Endothelial cell of umbilical vein (primary cell): ENCODE results near the gene CXCL14. TPM values are rescaled to one million over a fixed set of nuclear protein-coding genes. Genes with fewer than 3 reads are reported as not detected.
A peak's percentile ranks its signal among the peaks of the same experiment; 100 is the strongest.

ENCODE experiments used
- BruUV-seq: library from RNA; stranded (reverse); fragments of 400-500 nt; replicated peaks from 2 replicates; lab custom pipeline; 2021; lab: Mats Ljungman, UMichigan
- CTCF ChIA-PET: fragments of 300-600, 350-600 bp; sonication (Branson Sonifier 250); formaldehyde crosslinking; loops from one replicate; lab custom pipeline; 2021; ENCODE audit warnings: antibody characterized with exemption, inconsistent platforms; lab: Charles Lee
- POLR2A ChIA-PET: fragments of 300-600, 350-600 bp; sonication (Branson Sonifier 250); formaldehyde crosslinking; loops from one replicate; lab custom pipeline; 2021; ENCODE audit warnings: antibody characterized with exemption, inconsistent platforms; lab: Charles Lee
- DNase-seq: peaks from one replicate; pipeline ENCODE4 v3.0.0-alpha.2; 2011; ENCODE audit warnings: low read depth, low spot score
- FAIRE-seq: peaks from 2 replicates; lab custom pipeline; 2011; peaks lifted over from hg19 to GRCh38; lab: Jason Lieb, UNC
- H2AFZ ChIP-seq: 2 replicates; pipeline ENCODE4 v1.6.0; 2012; ENCODE audit warnings: low read depth, low read length, control low read depth, inconsistent platforms
- H3K27ac ChIP-seq: 2 replicates; pipeline ENCODE4 v1.5.1; 2011; ENCODE audit warnings: low read depth, mild to moderate bottlenecking, control low read depth, low read length, moderate library complexity; ENCODE audit not compliant: insufficient read depth
- H3K27me3 ChIP-seq, 2 experiments: 2 replicates each; pipeline versions ENCODE4 v1.6.0 to v1.6.1; 2011; ENCODE audit warnings: low read length in 2 of 2, mixed read lengths in 1 of 2; ENCODE audit not compliant: control insufficient read depth in 2 of 2, insufficient read depth in 2 of 2
- H3K36me3 ChIP-seq, 2 experiments: 2 replicates in 1 of 2; 3 replicates in 1 of 2; pipeline ENCODE4 v1.5.1; 2011; ENCODE audit warnings: low read length in 2 of 2, mild to moderate bottlenecking in 1 of 2, moderate library complexity in 1 of 2; ENCODE audit not compliant: control insufficient read depth in 2 of 2, insufficient read depth in 2 of 2; ENCODE audit errors: extremely low read depth in 1 of 2
- H3K4me1 ChIP-seq: 3 replicates; pipeline ENCODE4 v1.5.1; 2011; ENCODE audit warnings: mild to moderate bottlenecking, low read length; ENCODE audit not compliant: control insufficient read depth, insufficient read depth; ENCODE audit errors: extremely low read depth
- H3K4me2 ChIP-seq: 2 replicates; pipeline ENCODE4 v1.6.1; 2011; ENCODE audit warnings: low read length, control low read depth, mixed read lengths; ENCODE audit not compliant: insufficient read depth
- H3K4me3 ChIP-seq, 3 experiments: fragments of 200-600 bp in 1 of 3; sonication (generic), shearing (Covaris generic) in 1 of 3; replicated peaks in 1 of 3; 2 replicates each; pipeline ENCODE4 v1.5.1; 2011 to 2016; ENCODE audit warnings: control low read depth in 3 of 3, low read length in 3 of 3, mild to moderate bottlenecking in 2 of 3, inconsistent platforms in 1 of 3, low read depth in 1 of 3, moderate library complexity in 1 of 3; ENCODE audit not compliant: insufficient read depth in 1 of 3
- H3K79me2 ChIP-seq: 2 replicates; pipeline ENCODE4 v1.6.0; 2012; ENCODE audit warnings: low read length, inconsistent platforms; ENCODE audit not compliant: control insufficient read depth, insufficient read depth
- H3K9ac ChIP-seq: replicated peaks from 2 replicates; pipeline ENCODE3; 2011; ENCODE audit warnings: low read length, control low read depth; ENCODE audit not compliant: insufficient read depth; ENCODE audit errors: extremely low read depth
- H3K9me1 ChIP-seq: replicated peaks from 3 replicates; pipeline ENCODE4 v1.6.0; 2011; ENCODE audit warnings: mild to moderate bottlenecking, low read length; ENCODE audit not compliant: control insufficient read depth, insufficient read depth; ENCODE audit errors: extremely low read depth
- H3K9me3 ChIP-seq: replicated peaks from 2 replicates; pipeline ENCODE4 v1.5.1; 2012; ENCODE audit warnings: low read length, inconsistent platforms; ENCODE audit not compliant: control insufficient read depth, insufficient read depth
- H4K20me1 ChIP-seq: replicated peaks from 2 replicates; pipeline ENCODE3; 2011; ENCODE audit warnings: mild to moderate bottlenecking, low read length; ENCODE audit not compliant: control insufficient read depth, insufficient read depth; ENCODE audit errors: extremely low read depth
- CTCF ChIP-seq, 2 donors: IDR thresholded peaks; 1 replicate in 1 of 2; 2 replicates in 1 of 2; pipeline ENCODE4 v1.5.1; 2011; ENCODE audit warnings: low read length in 2 of 2, mild to moderate bottlenecking in 2 of 2, moderate library complexity in 2 of 2, control low read depth in 1 of 2, inconsistent platforms in 1 of 2, low read depth in 1 of 2; ENCODE audit not compliant: insufficient read depth in 1 of 2; ENCODE audit errors: extremely low read depth in 1 of 2
- EZH2 ChIP-seq: IDR thresholded peaks from 2 replicates; pipeline ENCODE4 v1.6.1; 2012; ENCODE audit warnings: borderline replicate concordance, low read depth, mild to moderate bottlenecking, moderate library complexity, low read length, inconsistent platforms; ENCODE audit not compliant: severe bottlenecking
- FOS ChIP-seq: IDR thresholded peaks from 2 replicates; pipeline ENCODE4 v1.6.1; 2011; ENCODE audit warnings: mild to moderate bottlenecking, low read length, moderate library complexity, borderline replicate concordance; ENCODE audit not compliant: insufficient read depth
- GATA2 ChIP-seq: IDR thresholded peaks from 2 replicates; pipeline ENCODE4 v1.7.0; 2011; ENCODE audit warnings: low read depth, mild to moderate bottlenecking, moderate library complexity, mixed read lengths, low read length; ENCODE audit not compliant: insufficient read length, insufficient read depth
- JUN ChIP-seq: IDR thresholded peaks from 2 replicates; pipeline ENCODE4 v1.6.1; 2011; ENCODE audit warnings: borderline replicate concordance, low read depth; ENCODE audit not compliant: insufficient read length, insufficient read depth
- MAX ChIP-seq: IDR thresholded peaks from 2 replicates; pipeline ENCODE4 v1.6.1; 2011; ENCODE audit not compliant: insufficient read depth, insufficient read length
- MYC ChIP-seq: IDR thresholded peaks from one replicate; pipeline ENCODE4 v1.6.1; 2011; ENCODE audit warnings: mild to moderate bottlenecking, low read depth, low read length
- POLR2A ChIP-seq: IDR thresholded peaks from 2 replicates; pipeline ENCODE4 v1.6.1; 2012; ENCODE audit warnings: low read depth, mild to moderate bottlenecking, control low read depth, low read length
- POLR2AphosphoS5 ChIP-seq: IDR thresholded peaks from 2 replicates; pipeline ENCODE4 v1.6.1; 2012; ENCODE audit warnings: low read depth, mild to moderate bottlenecking, control low read depth, low read length, moderate library complexity; ENCODE audit not compliant: insufficient read depth
- dilution Hi-C: fragments of 300-500 bp; cut with MboI; formaldehyde crosslinking; loops from one replicate; pipeline ENCODE4 v1.15.0; 2019; ENCODE audit warnings: low sequenced_read_pairs; ENCODE audit not compliant: extremely low pct_ligation_motif_present
- intact Hi-C: fragments of 100-400 bp; cut with micrococcal nuclease; formaldehyde crosslinking; loops from one replicate; pipeline ENCODE4 v1.10.0; 2022
- polyA plus RNA-seq, 4 experiments: library from polyadenylated mRNA; depleted of rRNA in 3 of 4; stranded (reverse) in 3 of 4; unstranded in 1 of 4; fragments of >200 nt; gene quantifications; 2 replicates each; pipeline versions ENCODE4 v1.2.1 to v1.2.3, GENCODE V29; 2011 to 2012; ENCODE audit warnings: missing spikeins in 1 of 4
- total RNA-seq: library from RNA; stranded (reverse); gene quantifications from 2 replicates; pipeline ENCODE4 v1.2.3, GENCODE V29; 2021

The CXCL14 gene
- total and polyA plus RNA-seq, 2 donors (not counting 3 experiments of a cell fraction or from before 2014, with no cell fraction given): not detected

GRCh38 chr5:135551593-135552447 lies 27.0 kb downstream of the CXCL14 start:
- Histone ChIP-seq H2AFZ (no peak overlapping the region), H3K4me3 (no peak overlapping the region), H3K27me3 (peaks cover 34 to 46% of the 10 kb centered on the region in 2 experiments), H3K4me1 (no peaks in the 10 kb centered on the region), H3K9me3 (no peaks in the 10 kb centered on the region), H3K79me2 (no peaks in the 10 kb centered on the region), H3K27ac (no peak overlapping the region), H3K9ac (no peak overlapping the region), H4K20me1 (no peaks in the 10 kb centered on the region), H3K36me3 (no peaks in the 10 kb centered on the region), H3K4me2 (no peak overlapping the region), H3K9me1 (no peaks in the 10 kb centered on the region)
- dilution Hi-C loops: loop anchor here (25.0 kb wide), 1 partner anchor 90 kb away; the partner anchor contains the start of gene TIFAB
- POLR2A ChIA-PET: interaction anchor here (1.0 kb wide), 1 partner anchor 94 kb away, joined by 3 read pairs; no protein-coding TSS in a partner anchor
- CTCF ChIA-PET: interaction anchor here (0.7 to 14.5 kb wide), 27 partner anchors 9 to 278 kb away, joined by 3 to 661 read pairs (median 4); partner anchors contain the start of genes CXCL14 and DCANP1
- DNase-seq (peak; percentile 71), FAIRE-seq (peak; percentile 82)
- intact Hi-C loops: loop anchor here (1.0 kb wide), 2 partner anchors 86 to 90 kb away; no protein-coding TSS in a partner anchor
- BruUV-seq: no TSS peak
- TF ChIP-seq CTCF (IDR thresholded peaks at IDR 0.05; ENCODE audit: extremely low read depth in 1 of 2, insufficient read depth in 1 of 2, low read depth in 1 of 2, low read length in 2 of 2) (peak; percentile 74 to 83), MYC (no peak)

GRCh38 chr5:135549413-135549812 lies 29.4 kb downstream of the CXCL14 start:
- no peaks in the 10 kb centered on the region for H3K9me3 ChIP-seq

More at GRCh38 chr5:135549413-135549812, 29.4 kb downstream of the CXCL14 start:
- Histone ChIP-seq H3K9me1 (no peaks in the 10 kb centered on the region), H3K79me2 (no peaks in the 10 kb centered on the region), H3K9ac (no peak overlapping the region), H4K20me1 (no peaks in the 10 kb centered on the region), H3K4me1 (no peaks in the 10 kb centered on the region), H3K36me3 (no peaks in the 10 kb centered on the region), H3K4me2 (no peak overlapping the region), H3K27ac (no peak overlapping the region), H3K27me3 (peaks cover 55 to 62% of the 10 kb centered on the region in 2 experiments), H2AFZ (no peak overlapping the region), H3K4me3 (no peak overlapping the region)
- intact Hi-C loops (no loop called here), dilution Hi-C loops (no loop called here)
- TF ChIP-seq MAX: no peak
- TF ChIP-seq POLR2A: no peak
- no peak for TF ChIP-seq EZH2
- TF ChIP-seq CTCF (IDR thresholded peaks at IDR 0.05; ENCODE audit: extremely low read depth in 1 of 2, insufficient read depth in 1 of 2, low read depth in 1 of 2, low read length in 2 of 2): no peak
- no peak for TF ChIP-seq MYC
- TF ChIP-seq FOS: no peak
- TF ChIP-seq POLR2AphosphoS5: no peak
- TF ChIP-seq GATA2: no peak
- TF ChIP-seq JUN: no peak
- no TSS peak for BruUV-seq
- FAIRE-seq (no peak), DNase-seq (no peak)
- CTCF ChIA-PET: interaction anchor here (1.3 to 14.5 kb wide), 6 partner anchors 8 to 92 kb away, joined by 3 to 661 read pairs (median 124); no protein-coding TSS in a partner anchor
- POLR2A ChIA-PET: interaction anchor here (0.5 kb wide), 1 partner anchor 51 kb away, joined by 3 read pairs; no protein-coding TSS in a partner anchor
